GM18499 (cell line): ENCODE measurements around the gene NBEAL1.
"Not testable (repeated sequence)": the region's sequence is repeated elsewhere in the genome, so short reads cannot be mapped to it uniquely, and the experiment has no call there.

Experiments used
- ATAC-seq: cut with Tn5 transposase; IDR thresholded peaks from one replicate; pipeline ENCODE4 v1.9.1; 2021; ENCODE audit warnings: moderate number of reproducible peaks; ENCODE audit not compliant: insufficient read depth, unreplicated experiment

The NBEAL1 gene

GRCh38 chr2:203014456-203015199 lies at the start of gene NBEAL1:
TSS of gene NBEAL1 (plus strand) at chr2:203014875. CDS start at chr2:203016385, 1,510 bp downstream.
- ATAC-seq, result peak; percentile 94

- no peak for ATAC-seq
These were observed 48.7 kb upstream of the NBEAL1 start for GRCh38 chr2:202965810-202966460.

DNA sequence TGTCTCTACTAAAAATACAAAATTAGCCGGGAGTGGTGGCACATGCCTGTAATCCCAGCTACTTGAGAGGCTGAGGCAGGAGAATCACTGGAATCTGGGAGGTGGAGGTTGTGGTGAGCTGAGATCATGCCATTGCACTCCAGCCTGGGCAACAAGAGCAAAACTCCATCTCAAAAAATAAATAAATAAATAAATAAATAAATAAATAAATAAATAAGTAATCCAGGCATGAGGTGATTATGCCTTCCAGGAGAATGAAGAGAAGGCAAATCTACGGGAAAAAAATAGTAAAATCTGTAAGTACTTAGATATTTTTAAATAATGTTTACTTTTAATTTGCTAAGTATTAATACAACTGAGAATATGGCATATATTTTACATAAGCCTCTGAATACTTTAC lies 45.3 kb upstream of the NBEAL1 start:
- not testable (repeated sequence) for ATAC-seq

GRCh38 chr2:202976809-202977208 lies 37.9 kb upstream of the NBEAL1 start:
- ATAC-seq, result no peak

- ATAC-seq, result no peak
These were observed 31.7 kb upstream of the NBEAL1 start for GRCh38 chr2:202982779-202983491.

DNA sequence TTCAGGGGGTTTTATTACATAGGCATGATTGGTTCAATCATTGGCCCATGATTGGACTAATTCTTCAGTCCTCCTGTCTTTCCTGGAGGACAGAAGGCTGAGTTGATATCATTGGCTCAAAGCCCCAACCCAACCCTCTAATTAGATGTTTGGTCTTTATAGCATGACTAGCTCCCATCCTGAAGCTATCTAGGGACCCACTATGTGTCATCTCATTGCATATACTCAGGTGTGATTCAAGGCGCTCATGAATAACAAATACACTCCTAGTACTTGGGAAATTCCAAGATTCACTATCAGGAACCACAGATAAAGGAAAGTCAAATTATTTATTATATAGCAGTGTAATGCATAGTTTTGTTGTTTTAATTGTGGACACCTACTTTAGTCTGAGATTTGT lies 24.9 kb upstream of the NBEAL1 start:
- no peak for ATAC-seq

DNA sequence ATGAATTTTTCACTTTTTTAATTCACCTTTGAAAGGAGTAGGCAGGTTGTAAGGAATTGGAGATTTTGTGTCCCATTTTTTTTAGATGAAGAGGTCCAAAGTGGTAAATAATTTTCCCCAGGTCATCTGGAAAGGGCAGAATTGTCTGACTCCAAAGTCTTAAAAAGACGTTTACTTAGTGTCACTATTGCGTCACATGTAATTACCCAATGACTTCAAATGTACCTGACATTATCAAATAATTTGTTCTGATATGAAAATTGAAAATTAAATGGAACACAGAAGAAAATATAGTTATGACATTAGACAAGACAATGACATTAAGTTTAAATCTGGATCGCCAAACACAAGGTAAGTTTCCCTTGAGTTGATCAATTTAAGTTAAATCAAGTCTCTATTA lies 24.2 kb upstream of the NBEAL1 start:
- ATAC-seq, result no peak

- ATAC-seq, result not testable (repeated sequence)
These were observed 17.6 kb upstream of the NBEAL1 start for GRCh38 chr2:202997113-202997512.

- no peak for ATAC-seq
These were observed 12.4 kb upstream of the NBEAL1 start for GRCh38 chr2:203002054-203002821.

GRCh38 chr2:203003716-203004115 lies 11.0 kb upstream of the NBEAL1 start:
- ATAC-seq, result no peak

- no peak for ATAC-seq
These were observed 2.0 kb downstream of the NBEAL1 start for GRCh38 chr2:203016716-203017115.

DNA sequence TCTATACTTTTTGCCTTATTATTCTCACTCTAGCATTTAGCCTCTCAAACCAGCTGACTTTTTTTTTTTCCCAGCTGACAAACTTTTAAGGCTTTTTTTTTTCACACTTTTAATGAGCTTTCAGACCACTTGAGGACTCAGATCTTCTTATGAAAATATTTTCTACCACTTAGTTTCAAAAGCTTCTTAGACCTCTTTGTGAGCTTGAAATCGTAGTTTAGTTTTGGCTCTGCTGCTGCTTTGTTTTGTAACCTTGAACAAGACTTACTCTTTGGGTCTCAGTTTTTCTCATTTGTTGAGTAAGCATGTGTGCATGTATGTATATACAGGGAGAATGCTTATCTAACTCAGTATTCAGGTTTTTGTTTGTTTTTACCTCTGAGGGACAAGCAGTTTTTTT lies 3.5 kb downstream of the NBEAL1 start:
- ATAC-seq, result no peak

GRCh38 chr2:203019142-203019541 lies 4.5 kb downstream of the NBEAL1 start:
- ATAC-seq, result no peak

- ATAC-seq, result no peak
These were observed 7.3 kb downstream of the NBEAL1 start for GRCh38 chr2:203021991-203022390.

GRCh38 chr2:203022751-203023150 lies 8.1 kb downstream of the NBEAL1 start:
- no peak for ATAC-seq

GRCh38 chr2:203025592-203025991 lies 10.9 kb downstream of the NBEAL1 start:
- ATAC-seq, result no peak

GRCh38 chr2:203030545-203030944 lies 15.9 kb downstream of the NBEAL1 start:
- ATAC-seq, result no peak

GRCh38 chr2:203030991-203031390 lies 16.3 kb downstream of the NBEAL1 start:
- no peak for ATAC-seq

DNA sequence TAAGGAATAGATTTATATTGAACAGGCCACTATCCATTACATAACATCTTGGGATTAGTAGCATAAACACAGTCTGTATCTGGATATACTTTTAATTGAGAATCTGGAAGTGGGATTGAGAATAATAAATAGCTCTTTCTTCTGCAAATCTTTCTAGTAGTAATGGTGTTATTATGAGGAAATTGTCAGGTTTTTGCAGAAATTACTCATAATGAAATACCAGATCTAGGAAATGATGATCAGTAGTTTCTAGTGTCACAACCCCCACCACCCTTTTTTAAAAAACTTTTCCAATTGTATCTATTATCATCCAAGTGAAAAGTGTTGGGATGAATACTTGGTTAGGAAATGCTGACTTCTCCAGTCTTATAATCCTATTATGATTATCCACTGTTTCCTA lies 18.7 kb downstream of the NBEAL1 start:
- ATAC-seq, result no peak

GRCh38 chr2:203035879-203036470 lies 21.3 kb downstream of the NBEAL1 start:
- no peak for ATAC-seq
